PC-9 (cell line): ENCODE results near the gene NFKBIZ.

Experiments used
- EZH2 ChIP-seq: fragments of 200-600 bp; sonication (generic); IDR thresholded peaks from 2 replicates; pipeline ENCODE4 v1.8.0; 2017; ENCODE audit warnings: antibody characterized with exemption, low read depth
- TF ChIP-seq, protein P1 (sequence below): fragments of 200-600 bp; sonication (generic); conservative IDR thresholded peaks from 2 replicates; pipeline ENCODE4 v1.6.1; 2017; ENCODE audit warnings: mixed run types, antibody characterized with exemption, mild to moderate bottlenecking, moderate library complexity

GRCh38 chr3:101842245-101842934 is 6.9 kb upstream of the NFKBIZ start:
- TF ChIP-seq, protein P1, sequence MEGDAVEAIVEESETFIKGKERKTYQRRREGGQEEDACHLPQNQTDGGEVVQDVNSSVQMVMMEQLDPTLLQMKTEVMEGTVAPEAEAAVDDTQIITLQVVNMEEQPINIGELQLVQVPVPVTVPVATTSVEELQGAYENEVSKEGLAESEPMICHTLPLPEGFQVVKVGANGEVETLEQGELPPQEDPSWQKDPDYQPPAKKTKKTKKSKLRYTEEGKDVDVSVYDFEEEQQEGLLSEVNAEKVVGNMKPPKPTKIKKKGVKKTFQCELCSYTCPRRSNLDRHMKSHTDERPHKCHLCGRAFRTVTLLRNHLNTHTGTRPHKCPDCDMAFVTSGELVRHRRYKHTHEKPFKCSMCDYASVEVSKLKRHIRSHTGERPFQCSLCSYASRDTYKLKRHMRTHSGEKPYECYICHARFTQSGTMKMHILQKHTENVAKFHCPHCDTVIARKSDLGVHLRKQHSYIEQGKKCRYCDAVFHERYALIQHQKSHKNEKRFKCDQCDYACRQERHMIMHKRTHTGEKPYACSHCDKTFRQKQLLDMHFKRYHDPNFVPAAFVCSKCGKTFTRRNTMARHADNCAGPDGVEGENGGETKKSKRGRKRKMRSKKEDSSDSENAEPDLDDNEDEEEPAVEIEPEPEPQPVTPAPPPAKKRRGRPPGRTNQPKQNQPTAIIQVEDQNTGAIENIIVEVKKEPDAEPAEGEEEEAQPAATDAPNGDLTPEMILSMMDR = no peak
- TF ChIP-seq EZH2 = no peak
